DMS114 treated with DMSO at 0.1 percent for 48 hours (cell line): ENCODE measurements around the gene CCDC68.
"Not testable (repeated sequence)": the region's sequence is repeated elsewhere in the genome, so short reads cannot be mapped to it uniquely, and the experiment has no call there.

Source experiments
- DNase-seq: peaks from one replicate; lab custom pipeline; 2025; ENCODE audit not compliant: unreplicated experiment; lab: John Stamatoyannopoulos, UW

Gene CCDC68

DNA sequence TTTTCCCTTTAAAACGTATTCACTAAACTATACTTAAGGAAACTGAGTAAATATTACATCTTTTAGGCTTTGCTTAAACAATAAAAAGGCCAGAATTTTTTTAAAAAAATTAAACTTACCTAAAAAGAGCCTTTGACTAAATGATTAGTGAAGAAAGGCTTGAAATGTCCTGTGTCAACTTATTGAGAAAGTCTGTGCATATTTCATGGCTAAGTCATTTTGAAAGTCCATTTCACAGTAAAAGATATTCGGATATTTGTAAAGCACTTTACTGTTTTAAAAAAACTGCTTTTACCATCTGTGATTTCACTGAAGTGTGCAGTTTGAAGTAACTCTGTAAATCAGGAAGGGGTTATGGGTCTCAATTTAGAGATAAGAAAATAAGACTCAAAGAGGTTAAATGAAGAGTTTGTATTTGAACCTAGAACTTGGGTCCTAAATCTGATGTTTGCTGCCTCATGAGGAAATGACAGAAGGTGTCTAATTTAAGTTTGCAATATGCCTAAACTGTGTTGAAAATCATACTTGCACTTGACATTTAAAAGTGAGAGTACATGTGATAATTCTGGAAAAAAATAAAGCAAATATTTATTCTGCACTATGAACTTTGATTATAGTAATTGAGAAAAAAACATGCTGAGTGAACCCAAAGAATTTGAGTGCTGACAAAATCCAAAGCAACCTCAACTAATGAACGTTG lies 80.5 kb downstream of the CCDC68 start:
- DNase-seq = no peak

- DNase-seq = no peak
Measured at GRCh38 chr18:54878159-54878622, 81.1 kb downstream of the CCDC68 start.

GRCh38 chr18:54877076-54877475 lies 82.2 kb downstream of the CCDC68 start:
- no peak for DNase-seq

DNA sequence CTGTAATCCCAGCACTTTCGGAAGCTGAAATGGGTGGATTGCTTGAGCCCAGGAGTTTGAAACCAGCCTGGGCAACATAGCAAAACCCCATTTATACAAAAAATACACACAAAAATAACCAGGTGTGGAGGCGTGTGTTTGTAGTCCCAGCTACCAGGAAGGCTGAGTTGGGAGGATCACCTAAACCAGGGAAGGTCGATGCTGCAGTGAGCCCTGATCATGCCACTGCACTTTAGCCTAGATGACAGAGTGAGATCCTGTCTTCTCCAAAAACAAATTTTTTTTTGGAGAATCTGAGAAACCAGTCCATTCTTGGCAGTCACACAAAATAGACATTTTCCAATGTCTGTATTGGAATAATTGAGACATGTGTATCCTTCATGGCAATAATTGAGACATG lies 84.2 kb downstream of the CCDC68 start:
- no peak for DNase-seq

DNA sequence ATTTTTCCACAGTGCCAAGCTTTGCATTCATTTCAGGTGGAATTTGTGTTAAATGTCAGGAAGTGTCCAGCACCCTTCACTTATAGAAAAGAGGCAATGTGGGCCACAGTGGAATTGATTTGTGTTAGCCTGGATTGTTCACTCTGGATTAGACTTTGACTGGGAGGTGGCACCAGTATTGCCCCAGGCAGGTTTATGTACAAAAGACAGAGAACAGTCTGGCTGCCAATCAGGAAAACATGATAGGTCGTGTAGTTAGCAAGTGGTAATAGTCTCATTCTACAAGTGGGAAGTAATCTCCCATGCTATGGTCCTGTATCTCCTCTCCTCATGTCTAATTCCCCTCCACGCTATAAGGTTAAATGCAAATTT lies 85.4 kb downstream of the CCDC68 start:
- no peak for DNase-seq

DNA sequence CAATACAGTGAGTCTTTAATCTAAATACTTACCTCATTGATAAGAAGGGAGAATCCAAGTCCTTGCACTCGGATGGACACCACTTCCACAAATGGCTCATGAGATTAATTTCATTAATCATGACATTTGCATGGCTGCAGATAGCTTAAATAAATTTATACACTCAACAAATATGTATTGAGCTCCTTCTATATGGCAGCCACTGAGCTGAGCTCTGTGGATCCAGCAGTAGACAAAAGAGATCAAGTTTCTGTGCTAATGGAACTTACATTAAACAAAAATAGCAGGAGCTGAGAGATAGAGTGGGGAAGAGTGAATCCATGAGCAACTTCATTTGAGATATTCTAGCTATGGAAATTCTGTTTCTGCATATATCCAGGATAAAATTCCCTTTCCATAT lies 86.6 kb downstream of the CCDC68 start:
- DNase-seq = no peak

DNA sequence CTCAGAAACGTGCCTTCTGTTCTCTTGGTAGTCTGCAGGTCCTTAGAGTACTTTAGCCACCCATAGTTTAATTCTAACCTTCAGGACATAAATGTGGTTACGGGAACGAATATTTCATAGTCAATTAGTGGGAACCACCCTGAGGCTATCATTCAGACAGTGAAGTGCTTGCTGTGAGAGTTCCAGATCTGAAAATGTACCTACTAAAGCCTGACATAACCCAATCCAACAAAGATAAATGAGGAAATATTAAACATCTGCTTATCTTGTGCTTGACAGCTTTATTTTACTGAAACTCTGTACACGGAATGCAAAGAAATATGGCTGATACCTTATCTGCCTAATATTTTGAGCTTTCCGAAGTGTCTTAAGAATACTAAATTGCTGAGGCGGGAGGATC lies 88.0 kb downstream of the CCDC68 start:
- no peak for DNase-seq

DNA sequence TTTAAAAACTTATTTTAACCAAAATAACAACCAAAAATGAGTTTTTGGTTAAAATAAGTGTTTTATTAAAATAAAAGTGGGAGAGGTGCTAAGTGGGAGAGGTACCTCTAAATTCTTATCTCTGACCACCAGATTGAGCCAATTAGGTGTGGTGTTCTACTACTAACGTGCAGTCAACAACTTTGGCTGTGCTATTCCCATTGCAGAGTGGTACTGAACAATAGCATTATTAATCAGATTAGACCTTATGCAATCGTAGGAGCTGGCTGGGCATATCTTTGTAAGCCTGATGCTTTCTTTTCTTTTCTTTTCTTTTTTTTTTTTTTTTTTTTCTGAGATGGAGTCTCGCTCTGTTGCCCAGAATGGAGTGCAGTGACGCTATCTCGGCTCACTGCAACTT lies 92.1 kb downstream of the CCDC68 start:
- no peak for DNase-seq

DNA sequence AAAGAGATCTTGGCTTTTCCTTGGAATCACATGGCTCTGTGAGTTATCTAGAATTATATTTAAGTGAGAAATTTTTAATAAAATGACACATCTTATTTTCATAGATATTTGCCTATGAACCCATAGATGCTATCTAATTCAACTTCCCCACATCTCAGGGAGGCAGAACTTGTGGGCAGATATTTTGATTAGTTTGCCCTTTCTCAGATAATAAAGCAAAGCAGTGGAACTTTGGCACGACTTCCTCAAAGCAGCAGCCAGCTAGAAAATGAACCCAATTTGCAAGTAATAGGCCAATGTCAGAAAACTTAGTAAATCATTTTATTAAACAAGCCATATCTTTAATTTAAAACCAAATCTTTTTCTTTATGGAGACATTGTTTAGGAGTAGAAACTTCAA lies 98.3 kb downstream of the CCDC68 start:
- no peak for DNase-seq

- DNase-seq = no peak
Measured at GRCh38 chr18:54859667-54860421, 99.4 kb downstream of the CCDC68 start.

GRCh38 chr18:54857499-54857898 lies 101.8 kb downstream of the CCDC68 start:
- no peak for DNase-seq

DNA sequence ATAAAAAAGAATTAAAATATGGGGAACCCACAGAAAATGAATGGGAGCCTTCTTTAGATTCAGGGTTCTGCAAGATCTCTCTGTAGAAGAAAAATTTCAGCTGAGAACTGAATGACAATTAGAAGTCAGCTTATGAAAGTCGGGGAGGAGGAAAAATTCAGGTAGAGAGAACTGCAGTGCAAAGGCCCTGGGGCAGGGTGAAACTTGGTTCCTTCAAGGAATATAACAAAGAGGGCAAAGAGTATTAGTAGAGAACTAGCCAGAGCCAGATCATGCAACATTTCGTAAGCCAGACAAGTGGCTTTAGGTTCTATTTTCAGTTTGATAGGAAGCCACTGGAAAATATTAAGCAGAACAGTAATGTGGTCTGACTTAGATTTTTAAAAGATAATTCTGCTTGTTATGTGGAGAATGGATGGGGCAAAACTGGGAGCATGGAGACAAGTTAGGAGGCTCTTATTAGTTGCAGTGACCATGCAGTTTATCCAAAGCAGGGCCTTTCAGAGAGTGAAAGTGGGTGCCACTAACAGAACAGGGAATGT lies 103.1 kb downstream of the CCDC68 start:
- no peak for DNase-seq

GRCh38 chr18:54855050-54855449 lies 104.2 kb downstream of the CCDC68 start:
- not testable (repeated sequence) for DNase-seq

DNA sequence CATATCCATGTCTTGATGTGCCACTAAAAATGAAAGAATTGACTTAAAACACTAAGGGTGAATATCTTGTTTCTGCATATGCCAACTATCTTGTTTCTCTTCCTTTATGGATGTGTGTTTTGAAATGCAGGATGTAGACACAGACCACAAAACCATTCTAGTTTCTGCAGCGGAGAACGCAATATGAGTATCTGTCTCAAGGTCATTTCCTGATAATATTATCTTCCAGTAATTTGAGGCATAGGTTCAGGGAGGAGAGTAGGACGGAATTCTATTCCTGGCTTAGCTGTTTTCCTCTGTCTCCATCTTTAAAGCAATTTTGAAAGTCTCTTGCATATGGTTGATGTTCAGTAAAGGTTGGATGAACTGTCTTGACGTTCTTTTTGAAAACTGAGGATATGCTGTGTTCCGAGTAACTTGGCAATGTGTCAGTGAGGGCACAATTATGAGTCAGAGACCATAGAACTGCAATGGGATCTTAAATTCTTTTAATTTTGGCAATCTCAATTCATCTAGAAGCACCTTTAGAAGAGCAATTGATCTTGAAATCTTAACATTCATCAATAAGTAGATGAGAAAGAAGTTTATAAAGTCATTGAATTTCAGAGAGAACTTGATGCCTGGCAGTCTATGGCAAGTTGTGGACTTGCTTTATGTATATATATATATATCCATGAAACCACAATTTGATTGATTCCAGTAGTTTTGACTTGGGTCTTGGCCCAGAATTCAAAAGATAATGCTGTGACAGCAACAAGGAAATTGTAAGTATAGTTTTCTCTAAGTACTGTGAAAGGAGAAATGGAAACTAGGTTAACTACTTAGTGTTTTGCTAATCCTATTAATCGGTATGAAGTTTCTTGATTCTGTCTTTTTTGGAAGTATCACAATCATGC lies 106.2 kb downstream of the CCDC68 start:
- no peak for DNase-seq
